Measurements from ENCODE around the gene GABRE.

DNA sequence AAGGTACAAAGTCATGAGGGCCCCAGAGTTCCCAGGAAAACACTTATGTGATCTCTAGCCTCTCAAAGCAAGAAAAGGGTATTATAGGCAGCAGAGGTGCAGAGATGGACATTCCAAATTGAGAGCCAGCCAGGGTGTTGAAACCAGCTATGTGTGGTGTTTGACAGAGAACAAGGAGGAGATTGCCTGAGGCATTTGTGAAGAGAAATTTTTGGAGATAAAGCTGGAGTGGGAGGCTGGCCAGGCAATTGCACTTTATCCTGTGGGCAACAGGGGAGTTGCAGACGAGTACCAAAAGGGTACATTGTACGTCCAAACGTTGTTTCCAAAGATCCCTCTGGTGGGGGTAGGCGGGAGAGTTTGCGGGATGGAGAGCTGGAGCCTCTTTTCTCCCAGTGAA, 2.5 kb upstream of the GABRE start:
- no peak for TF ChIP-seq CTCF (conservative IDR thresholded peaks at IDR 0.05 in 1 of 2, IDR thresholded peaks at IDR 0.05 in 1 of 2; ENCODE audit: extremely low read depth in 1 of 2, insufficient read depth in 1 of 2, low read depth in 1 of 2, low read length in 2 of 2)
- no peak for TF ChIP-seq EZH2 (IDR thresholded peaks at IDR 0.05; ENCODE audit: borderline replicate concordance, low read length)

Data from mammary epithelial cell (primary cell).